Limb (tissue), 2 donors: ENCODE measurements around the gene TMEM150C.
A peak's percentile ranks its signal among the peaks of the same experiment; 100 is the strongest.

Experiments
- DNase-seq, 2 donors: peaks; one replicate each; pipeline ENCODE4 v3.0.0-alpha.2; 2016; ENCODE audit errors: extremely low spot score in 2 of 2

Gene TMEM150C

GRCh38 chr4:82561786-82562563, at the start of gene TMEM150C:
TSS of gene TMEM150C (minus strand) at chr4:82561988. CDS start at chr4:82504657, 57,331 bp downstream.
- peak; percentile 15 to 72 for DNase-seq

GRCh38 chr4:82611527-82611926, 49.7 kb upstream of the TMEM150C start:
- no peak for DNase-seq

GRCh38 chr4:82610041-82610440, 48.3 kb upstream of the TMEM150C start:
- no peak for DNase-seq

- DNase-seq = no peak
Measured at GRCh38 chr4:82606622-82607021, 44.8 kb upstream of the TMEM150C start.

- no peak for DNase-seq
Measured at GRCh38 chr4:82604522-82604921, 42.7 kb upstream of the TMEM150C start.

GRCh38 chr4:82601242-82602015, 39.6 kb upstream of the TMEM150C start:
- DNase-seq = no peak

- no peak for DNase-seq
Measured at GRCh38 chr4:82599336-82599735, 37.5 kb upstream of the TMEM150C start.

- DNase-seq = no peak
Measured at GRCh38 chr4:82594456-82594855, 32.7 kb upstream of the TMEM150C start.

- no peak for DNase-seq
Measured at GRCh38 chr4:82593411-82593810, 31.6 kb upstream of the TMEM150C start.

GRCh38 chr4:82592639-82593038, 30.9 kb upstream of the TMEM150C start:
- no peak for DNase-seq

- DNase-seq = no peak
Measured at GRCh38 chr4:82591592-82591991, 29.8 kb upstream of the TMEM150C start.

GRCh38 chr4:82589756-82590155, 28.0 kb upstream of the TMEM150C start:
- no peak for DNase-seq

GRCh38 chr4:82588771-82589270, 27.0 kb upstream of the TMEM150C start:
- no peak for DNase-seq

GRCh38 chr4:82587826-82588540, 26.2 kb upstream of the TMEM150C start:
- DNase-seq = no peak

- DNase-seq = no peak
Measured at GRCh38 chr4:82585690-82586435, 24.1 kb upstream of the TMEM150C start.

- DNase-seq = no peak
Measured at GRCh38 chr4:82584931-82585330, 23.1 kb upstream of the TMEM150C start.

GRCh38 chr4:82583897-82584587, 22.3 kb upstream of the TMEM150C start:
- DNase-seq = no peak

GRCh38 chr4:82579932-82580331, 18.1 kb upstream of the TMEM150C start:
- no peak for DNase-seq

- DNase-seq = no peak
Measured at GRCh38 chr4:82578935-82579334, 17.1 kb upstream of the TMEM150C start.

GRCh38 chr4:82577451-82577850, 15.7 kb upstream of the TMEM150C start:
- DNase-seq = no peak

- DNase-seq = no peak
Measured at GRCh38 chr4:82569727-82570126, 7.9 kb upstream of the TMEM150C start.
